Body of pancreas (tissue), 4 donors: ENCODE measurements around the gene BBS4. TPM values are rescaled to one million over a fixed set of nuclear protein-coding genes. Genes with fewer than 3 reads are reported as not detected.

Experiments used
- ATAC-seq: fragments of 150-250 bp; one replicate; pipeline ENCODE4 v1.9.1; 2016
- DNase-seq, 4 donors: peaks; one replicate each; pipeline ENCODE4 v3.0.0-alpha.2; 2019
- H3K27ac ChIP-seq, 4 donors: fragments of 200-600 bp; sonication (generic); 1 replicate in 3 of 4; 2 replicates in 1 of 4; pipeline versions ENCODE4 v1.5.1 to v1.6.1; 2016 to 2019; ENCODE audit warnings: mild to moderate bottlenecking in 1 of 4, mixed read lengths in 1 of 4, moderate library complexity in 1 of 4
- H3K27me3 ChIP-seq, 2 donors: fragments of 200-600 bp; sonication (generic); one replicate each; pipeline ENCODE4 v1.6.0; 2016; ENCODE audit warnings: mild to moderate bottlenecking in 1 of 2
- H3K36me3 ChIP-seq, 2 donors: fragments of 200-600 bp; sonication (generic); replicated peaks in 1 of 2; 2 replicates each; pipeline ENCODE4 v1.5.1; 2016; ENCODE audit warnings: low read depth in 2 of 2; ENCODE audit not compliant: insufficient read depth in 1 of 2
- H3K4me1 ChIP-seq: fragments of 200-600 bp; sonication (generic); one replicate; pipeline ENCODE4 v1.6.0; 2016
- H3K4me3 ChIP-seq, 2 donors: fragments of 200-600 bp; sonication (generic); 1 replicate in 1 of 2; 2 replicates in 1 of 2; pipeline ENCODE4 v1.5.1; 2016 to 2019
- H3K9me3 ChIP-seq, 3 donors: fragments of 200-600 bp; sonication (generic); 1 replicate in 2 of 3; 2 replicates in 1 of 3; pipeline ENCODE4 v1.5.1; 2016
- CTCF ChIP-seq, 7 experiments: fragments of 450-650 bp in 4 of 7; fragments of 200-600 bp in 3 of 7; sonication (generic) in 3 of 7; IDR thresholded peaks; one replicate each; pipeline ENCODE4 v1.5.1; 2016 to 2019; ENCODE audit warnings: antibody characterized with exemption in 7 of 7
- POLR2A ChIP-seq, 3 donors: fragments of 450-650 bp; IDR thresholded peaks; one replicate each; pipeline ENCODE4 v1.6.1; 2016; ENCODE audit warnings: antibody characterized with exemption in 3 of 3, mild to moderate bottlenecking in 2 of 3
- WGBS, 2 donors: methylation state at CpG; one replicate each; pipeline ENCODE4 v1.1.5; 2017; 5-methylcytosine and 5-hydroxymethylcytosine counted together
- intact Hi-C: fragments of 100-400 bp; cut with DNase I; formaldehyde crosslinking; loops from one replicate; pipeline ENCODE4 v1.15.1; 2023
- total RNA-seq, 2 donors: library from RNA; depleted of rRNA; stranded (reverse); fragments of >200 nt; gene quantifications; one replicate each; pipeline ENCODE4 v1.1.0, GENCODE V29; 2016

BBS4 gene
- total RNA-seq, 2 donors from 2014 or later = 20.2 to 26.4 TPM

- ATAC-seq (no peak), DNase-seq (peak in 1 of 4 donors; percentile 16)
- Histone ChIP-seq H3K4me3 (peak overlapping the region; percentile 88 to 99), H3K4me1 (peaks cover 27% of the 10 kb centered on the region), H3K27me3 (no peaks in the 10 kb centered on the region), H3K27ac (peak overlapping the region in 3 of 4 donors; percentile 70 to 97 (median 93)), H3K36me3 (peaks cover 0 to under 1% of the 10 kb centered on the region in 2 donors), H3K9me3 (no peaks in the 10 kb centered on the region)
- TF ChIP-seq CTCF (IDR thresholded peaks at IDR 0.05) (no peak), POLR2A (IDR thresholded peaks at IDR 0.05) (no peak)
- intact Hi-C loops = no loop called here
- 23 to 26% methylated on average over 14 of the region's 14 CpGs for WGBS, 2 donors
Measured at GRCh38 chr15:72782274-72783003, 96.4 kb downstream of the BBS4 start.

- Histone ChIP-seq H3K4me1 (peaks cover 27% of the 10 kb centered on the region), H3K4me3 (peak overlapping the region; percentile 88 to 99), H3K27me3 (no peaks in the 10 kb centered on the region), H3K27ac (peak overlapping the region; percentile 70 to 97 (median 88)), H3K9me3 (no peaks in the 10 kb centered on the region), H3K36me3 (no peaks in the 10 kb centered on the region)
- ATAC-seq = peak; percentile 23
- intact Hi-C loops = no loop called here
- TF ChIP-seq POLR2A (IDR thresholded peaks at IDR 0.05) (no peak), CTCF (IDR thresholded peaks at IDR 0.05) (peak in 1 of 7 experiments; percentile 6)
- 0% methylated on average over 17 to 48 of the region's 52 CpGs for WGBS, 2 donors
- peak in 2 of 4 donors; percentile 51 to 57 for DNase-seq
Measured at GRCh38 chr15:72783004-72783639, 97.1 kb downstream of the BBS4 start.

- Histone ChIP-seq H3K4me1 (peaks cover 27% of the 10 kb centered on the region), H3K27me3 (no peaks in the 10 kb centered on the region), H3K9me3 (no peaks in the 10 kb centered on the region), H3K36me3 (no peaks in the 10 kb centered on the region), H3K4me3 (peak within 1 kb of the TSS; percentile 88 to 99), H3K27ac (peak within 1 kb of the TSS; percentile 70 to 97 (median 88))
- intact Hi-C loops = no loop called here
- 0 to 1% methylated on average over 25 to 67 of the region's 68 CpGs for WGBS, 2 donors
- ATAC-seq (peak; percentile 95), DNase-seq (peak; percentile 90 to 93 (median 92))
- TF ChIP-seq CTCF (IDR thresholded peaks at IDR 0.05) (peak in 6 of 7 experiments; percentile 14 to 62 (median 54)), POLR2A (IDR thresholded peaks at IDR 0.05) (peak; percentile 85 to 93 (median 91))
Measured at GRCh38 chr15:72783640-72784455, 97.8 kb downstream of the BBS4 start, which contains the start of gene ADPGK. Gene ADPGK, minus strand, starts transcription at chr15:72783758. Its CDS starts 67 bp downstream, at chr15:72783691.

- no peaks in the 10 kb centered on the region for H3K36me3 ChIP-seq
- no peak for TF ChIP-seq POLR2A (IDR thresholded peaks at IDR 0.05)
- TF ChIP-seq CTCF (IDR thresholded peaks at IDR 0.05) = no peak
- H3K9me3 ChIP-seq = no peaks in the 10 kb centered on the region
- intact Hi-C loops = no loop called here
- no peak for ATAC-seq
- 11 to 22% methylated on average over 7 of the region's 7 CpGs for WGBS, 2 donors
- DNase-seq = no peak
- no peak overlapping the region for H3K4me3 ChIP-seq
- peaks cover 27% of the 10 kb centered on the region for H3K4me1 ChIP-seq
- peak overlapping the region; percentile 70 to 97 (median 88) for H3K27ac ChIP-seq
- no peaks in the 10 kb centered on the region for H3K27me3 ChIP-seq
Measured at GRCh38 chr15:72784456-72784876, 98.5 kb downstream of the BBS4 start.
